ENCODE results near the gene RPTOR. TPM values are rescaled to one million over a fixed set of nuclear protein-coding genes. Genes with fewer than 3 reads are reported as not detected.

The RPTOR gene
- polyA plus RNA-seq, 1 donor, result 23.9 TPM

DNA sequence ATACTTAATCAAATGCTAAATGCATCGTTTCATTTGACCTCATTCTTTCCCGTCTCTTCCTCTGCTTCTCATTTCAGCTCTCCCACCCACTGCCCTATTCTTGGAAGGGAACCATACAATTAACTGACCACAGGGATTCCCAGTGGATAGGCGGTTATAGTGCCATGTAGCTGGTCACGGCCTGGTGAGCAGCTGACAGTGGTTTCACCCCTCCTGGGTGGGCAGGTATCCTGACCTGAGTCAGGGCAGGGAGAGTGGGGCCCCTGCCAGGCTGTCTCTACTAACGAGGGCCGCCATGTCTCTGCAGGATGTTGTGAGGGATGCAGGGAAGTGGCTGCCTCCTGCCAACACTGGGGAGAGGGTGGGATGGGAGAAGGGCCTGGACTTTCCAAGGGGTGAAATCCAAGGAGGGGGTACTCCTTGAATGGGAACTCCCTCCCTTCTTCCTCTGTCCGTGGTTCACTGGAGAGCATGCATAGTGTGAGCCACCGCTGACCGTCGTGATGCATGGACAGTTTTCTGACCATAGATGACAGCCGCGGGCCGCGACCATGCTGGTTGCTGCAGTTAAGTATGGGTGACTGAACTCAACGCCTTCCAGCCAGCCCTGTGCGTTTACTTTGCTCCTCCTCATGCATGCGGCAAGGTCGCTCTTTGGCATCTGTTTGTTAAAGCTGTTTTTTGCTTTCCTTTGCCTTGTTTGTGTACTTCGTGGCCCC lies 95.9 kb downstream of the RPTOR start:
- no peak for DNase-seq (ENCODE audit: low read depth)

DNA sequence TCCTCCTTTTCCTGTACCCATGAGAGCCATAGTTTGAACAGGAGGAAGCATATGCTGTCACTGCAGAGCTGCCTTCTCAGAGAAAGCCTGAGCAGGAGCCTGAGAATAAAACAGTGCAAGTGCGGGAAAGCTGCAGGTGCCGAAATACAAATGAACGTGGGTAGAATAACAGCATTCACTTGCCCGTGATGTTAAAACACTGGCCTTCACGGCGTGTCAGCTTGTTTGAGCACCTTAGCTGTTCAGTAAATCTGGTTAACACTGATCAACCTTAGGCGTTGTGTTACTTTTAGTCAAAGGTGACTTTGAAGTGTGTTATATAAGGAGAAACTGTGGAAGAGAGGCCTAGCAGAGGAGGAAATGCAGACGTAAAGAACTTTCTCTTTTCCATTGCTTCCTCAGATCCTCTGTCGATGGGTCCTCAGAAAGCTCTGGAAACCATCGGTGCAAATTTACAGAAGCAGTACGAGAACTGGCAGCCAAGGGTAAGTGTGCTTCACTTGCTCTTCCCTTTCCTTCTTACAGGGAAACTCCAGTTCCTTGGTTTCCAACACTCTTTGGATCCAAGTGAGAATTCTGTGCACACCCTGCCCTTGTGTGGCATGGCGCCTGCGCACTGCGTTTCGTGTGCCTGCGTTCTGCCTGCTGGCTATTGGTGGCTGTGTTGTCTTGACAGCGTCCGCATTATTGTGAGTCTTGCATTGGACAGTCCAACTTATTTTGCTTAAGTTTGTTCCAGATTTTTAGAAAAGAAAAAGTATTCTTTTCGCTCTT lies 98.9 kb downstream of the RPTOR start:
- DNase-seq (ENCODE audit: low read depth), result no peak

DNA sequence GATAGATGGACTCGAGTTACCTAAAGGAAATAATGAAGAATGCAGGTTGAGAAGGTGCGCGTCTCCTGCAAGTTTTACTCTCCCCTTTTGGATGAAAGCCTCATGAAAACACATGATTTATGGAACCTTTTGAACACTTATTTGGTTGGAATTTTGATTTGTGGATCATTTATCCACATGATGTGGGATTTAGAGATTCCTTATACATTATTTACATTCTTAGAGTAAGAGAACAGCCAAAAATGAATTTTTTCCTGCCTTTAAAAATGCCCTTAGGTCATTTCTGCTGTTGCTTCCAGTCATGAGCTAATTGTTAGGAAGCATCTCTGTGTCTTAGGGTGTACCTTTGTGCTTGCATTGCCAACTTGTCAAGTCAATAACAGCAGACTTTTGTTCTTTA lies 99.9 kb downstream of the RPTOR start:
- DNase-seq (ENCODE audit: low read depth), result no peak

DNA sequence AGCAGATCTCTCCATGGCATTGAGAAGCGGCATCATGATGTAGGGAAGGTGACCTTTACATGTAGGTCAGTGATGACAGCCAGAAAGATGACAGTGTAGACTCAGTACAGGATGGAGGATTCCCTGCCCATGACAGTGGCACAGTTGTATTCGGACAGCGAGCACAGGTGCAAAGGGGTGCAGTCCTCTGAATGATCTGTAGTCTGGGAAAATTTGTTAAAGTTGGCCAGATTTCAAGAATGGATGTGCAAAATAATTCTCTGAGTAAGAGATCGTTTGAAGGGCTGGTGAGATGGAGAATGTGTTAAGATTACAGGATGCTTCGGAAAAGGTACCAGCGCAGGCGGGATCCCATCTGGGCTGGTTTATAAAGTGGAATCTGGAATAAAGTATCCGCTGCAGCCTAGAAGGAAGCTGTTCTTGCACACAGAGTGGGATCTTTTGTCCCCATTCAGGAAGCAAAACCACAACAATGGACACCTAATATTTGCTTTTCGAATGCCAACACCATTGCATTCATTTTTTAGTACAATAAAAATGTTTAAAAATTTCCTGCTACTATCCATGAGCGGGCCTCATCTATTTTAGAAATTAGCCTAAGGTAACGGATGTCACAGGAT lies 101.2 kb downstream of the RPTOR start:
- no peak for DNase-seq (ENCODE audit: low read depth)

DNA sequence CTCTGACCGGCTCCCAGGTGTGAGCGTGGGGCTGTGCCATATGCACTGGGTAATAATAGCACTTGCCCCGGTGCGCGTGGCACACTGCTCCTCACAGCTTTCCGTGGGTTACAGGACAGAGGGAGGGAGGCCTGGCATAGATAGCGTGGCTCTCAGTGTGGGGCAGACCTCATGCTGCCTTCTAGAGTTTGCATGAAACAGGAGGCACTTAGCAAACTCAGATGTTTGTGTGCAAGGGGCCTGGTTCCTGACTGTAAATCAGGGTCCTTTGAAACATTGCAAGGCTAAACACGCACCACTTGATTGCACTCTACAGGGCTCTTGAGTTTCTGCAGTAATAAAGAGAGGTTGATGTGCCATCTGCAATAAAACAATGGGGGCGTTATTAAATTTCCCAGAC lies 101.7 kb downstream of the RPTOR start:
- DNase-seq (ENCODE audit: low read depth), result no peak

DNA sequence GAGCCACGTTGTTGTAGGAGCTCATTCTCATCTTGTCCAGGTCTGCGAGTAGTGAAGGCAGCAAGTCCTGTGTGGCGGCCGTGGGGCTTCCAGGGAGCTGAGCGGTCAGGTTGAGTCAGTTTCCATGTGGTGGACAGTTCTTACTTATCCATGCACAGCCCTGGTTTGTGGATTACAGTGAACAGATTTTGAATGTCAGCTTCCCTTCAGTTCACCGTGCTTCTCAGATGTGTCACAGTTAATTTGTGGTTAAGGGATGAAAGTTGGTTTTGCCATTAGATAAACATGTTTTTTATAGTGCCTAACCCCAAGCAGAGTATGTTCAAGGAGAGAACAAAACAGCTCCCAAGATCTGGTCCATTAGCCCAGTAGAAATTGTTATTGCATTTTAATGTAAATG lies 103.1 kb downstream of the RPTOR start:
- DNase-seq (ENCODE audit: low read depth), result no peak

DNA sequence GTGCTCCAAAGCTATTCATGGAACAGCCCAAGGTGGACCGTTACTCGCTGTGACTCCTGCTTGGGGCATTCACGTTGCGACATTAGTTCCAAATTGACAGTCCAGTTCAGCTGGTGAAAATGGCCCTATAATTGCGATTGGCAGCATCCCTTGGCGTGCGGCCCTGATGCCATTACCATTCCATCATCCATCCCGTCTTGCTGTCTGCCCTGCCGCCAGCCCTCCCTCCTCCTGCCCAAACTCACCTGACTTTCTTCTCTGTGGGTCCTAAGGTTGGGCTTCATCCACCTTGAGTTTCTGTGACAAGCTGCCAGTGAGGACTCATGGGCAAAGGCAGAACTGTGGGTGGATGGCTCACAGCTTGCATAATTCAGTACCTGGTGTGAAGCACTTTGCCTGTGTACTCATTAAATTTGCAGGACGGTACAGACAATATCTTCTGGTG lies 104.6 kb downstream of the RPTOR start:
- no peak for DNase-seq (ENCODE audit: low read depth)

DNA sequence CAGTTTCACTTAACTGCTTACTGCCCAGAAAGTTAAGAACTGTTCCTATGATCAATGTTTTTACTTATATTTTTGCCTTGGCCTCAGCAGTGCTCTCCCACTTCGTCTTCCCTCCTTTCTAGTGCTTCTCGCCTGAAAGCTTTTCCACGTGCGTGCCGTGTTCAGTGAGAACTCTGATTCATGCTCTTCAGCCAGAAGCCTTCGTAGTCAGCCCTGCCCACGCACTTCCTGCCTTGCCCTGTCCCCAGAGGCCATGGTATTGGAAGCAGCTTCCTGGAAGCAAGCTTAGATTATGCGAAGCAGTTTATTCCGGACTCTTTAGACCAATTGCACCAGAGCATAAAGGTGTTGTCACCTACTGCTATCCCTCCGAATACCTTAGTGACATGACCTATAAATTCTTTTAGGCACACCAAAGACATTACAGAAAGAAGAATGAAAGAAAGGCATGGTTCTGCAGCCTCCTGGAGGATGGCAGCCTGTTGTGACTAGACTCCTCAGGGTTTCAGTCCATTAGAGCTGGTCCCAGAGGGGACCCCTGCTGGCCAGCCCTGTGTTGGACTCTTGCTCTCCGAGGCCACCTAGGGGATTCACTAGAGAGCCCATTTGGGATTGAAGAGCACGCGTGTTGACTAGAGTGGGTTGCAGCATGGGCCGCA lies 105.2 kb downstream of the RPTOR start:
- DNase-seq (ENCODE audit: low read depth), result no peak

DNA sequence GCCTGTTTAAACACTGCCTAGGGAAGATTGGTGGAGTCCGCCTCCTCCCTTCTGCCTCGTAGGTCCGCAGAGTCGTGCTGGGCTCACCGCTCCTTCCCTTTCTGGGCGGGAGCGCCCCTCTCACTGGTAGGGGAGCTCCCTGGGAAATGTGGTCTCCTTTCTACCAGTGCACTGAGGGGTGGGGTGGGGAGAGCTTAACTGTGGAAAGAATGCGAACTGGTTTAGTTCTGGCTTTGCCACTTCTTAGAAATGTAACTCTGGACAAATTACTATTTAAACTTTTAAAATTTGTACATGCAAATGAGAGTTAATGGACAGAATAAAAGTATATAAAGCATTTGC lies 105.7 kb downstream of the RPTOR start:
- DNase-seq (ENCODE audit: low read depth), result no peak

DNA sequence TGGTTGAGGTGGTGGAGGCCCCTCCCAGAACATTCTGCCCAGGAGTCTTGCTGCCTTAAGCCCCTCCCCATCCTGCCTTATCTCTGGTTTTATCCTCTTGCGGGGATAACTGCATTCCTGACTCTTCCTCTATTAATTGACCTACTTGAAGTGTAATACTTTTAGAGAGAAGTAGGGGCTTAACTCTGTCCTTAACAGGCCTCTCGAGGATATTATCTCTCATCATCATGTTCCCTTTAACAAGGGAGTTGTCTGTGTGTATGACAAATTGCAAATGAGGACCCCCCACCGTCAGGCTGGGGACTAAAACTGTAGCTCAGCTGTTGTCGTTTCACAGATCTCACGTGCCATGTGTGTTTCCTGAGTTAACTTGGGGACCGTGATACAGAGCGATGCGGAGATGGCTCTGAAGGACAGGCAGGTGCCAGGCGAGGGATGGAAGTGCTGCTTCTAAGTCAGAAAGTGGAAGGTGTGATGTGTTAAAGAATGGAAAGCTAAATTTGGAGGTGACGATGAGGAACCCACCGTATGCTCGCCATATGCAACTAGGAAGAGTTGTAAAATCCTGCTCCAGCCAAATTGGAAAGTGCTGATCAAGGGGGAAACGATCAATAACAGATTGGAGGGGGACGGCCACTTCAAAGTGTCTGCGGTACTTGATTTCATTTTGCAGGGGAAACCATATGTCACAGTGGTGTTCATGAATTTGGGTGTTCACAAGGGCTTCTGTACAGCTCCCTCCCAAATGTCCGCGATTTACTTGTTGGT lies 106.3 kb downstream of the RPTOR start:
- no peak for DNase-seq (ENCODE audit: low read depth)

DNA sequence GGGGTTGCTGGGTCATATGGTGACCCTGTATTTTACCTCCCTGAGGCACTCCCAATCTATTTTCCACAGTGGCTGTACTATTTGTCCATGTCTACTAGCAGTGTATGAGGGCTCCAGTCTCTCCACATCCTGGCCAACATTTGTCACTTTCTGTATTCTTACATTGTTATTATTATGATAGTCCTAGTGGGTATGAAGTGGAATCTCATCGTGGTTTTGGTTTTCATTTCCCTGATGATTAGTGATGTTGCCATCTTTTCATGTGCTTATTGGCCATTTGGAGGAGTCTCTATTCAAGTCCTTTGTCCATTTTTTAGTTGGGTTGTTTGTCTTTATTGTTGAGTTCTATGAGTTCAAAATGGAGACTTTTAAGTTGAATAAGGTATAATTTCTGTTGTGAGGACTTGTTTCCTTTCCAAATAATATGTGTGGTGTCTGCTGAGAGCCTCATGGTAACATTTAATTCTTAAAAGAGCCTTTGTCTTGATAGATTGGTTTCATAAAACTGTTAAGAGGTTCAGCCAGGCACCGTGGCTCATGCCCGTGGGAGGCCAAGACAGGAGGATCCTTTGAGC lies 108.2 kb downstream of the RPTOR start:
- DNase-seq (ENCODE audit: low read depth), result no peak

DNA sequence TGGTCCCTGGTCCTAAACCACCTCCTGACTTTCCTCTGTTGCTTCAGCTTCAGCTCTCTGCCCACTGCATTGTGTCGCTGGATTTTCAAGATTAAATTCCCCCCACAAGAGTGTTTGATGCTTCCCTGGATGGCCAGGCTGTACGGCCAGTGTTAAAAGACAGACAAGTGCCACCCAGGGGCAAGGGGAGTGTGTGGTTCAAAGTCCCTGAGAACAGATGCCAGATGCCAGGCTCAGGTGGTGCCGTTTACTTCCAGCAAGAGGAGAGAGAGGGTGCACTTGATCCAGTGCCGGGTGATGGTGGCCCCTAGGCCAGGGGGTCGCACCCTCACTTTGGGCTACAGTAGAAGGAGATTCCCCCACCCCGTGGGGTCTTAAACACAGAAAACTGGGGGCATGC lies 109.2 kb downstream of the RPTOR start:
- DNase-seq (ENCODE audit: low read depth), result no peak

DNA sequence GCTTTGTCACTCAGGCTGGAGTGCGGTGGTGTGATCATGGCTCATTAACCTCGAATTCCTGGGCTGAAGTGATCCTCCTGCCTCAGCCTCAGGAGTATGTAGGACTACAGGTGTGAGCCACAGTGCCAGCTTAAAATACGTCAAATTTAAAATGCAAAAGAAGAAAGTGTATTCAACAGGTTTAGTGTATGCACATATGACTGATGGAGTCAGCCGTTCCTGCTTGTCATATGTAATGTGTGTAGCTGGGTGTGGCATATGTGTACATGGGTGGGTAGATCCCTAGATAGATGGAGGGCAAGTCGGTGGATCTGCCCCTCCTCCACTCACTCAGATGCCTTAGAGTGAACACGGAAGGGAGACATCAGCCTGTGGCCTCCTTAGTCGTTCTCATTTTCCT lies 111.0 kb downstream of the RPTOR start:
- DNase-seq (ENCODE audit: low read depth), result no peak

DNA sequence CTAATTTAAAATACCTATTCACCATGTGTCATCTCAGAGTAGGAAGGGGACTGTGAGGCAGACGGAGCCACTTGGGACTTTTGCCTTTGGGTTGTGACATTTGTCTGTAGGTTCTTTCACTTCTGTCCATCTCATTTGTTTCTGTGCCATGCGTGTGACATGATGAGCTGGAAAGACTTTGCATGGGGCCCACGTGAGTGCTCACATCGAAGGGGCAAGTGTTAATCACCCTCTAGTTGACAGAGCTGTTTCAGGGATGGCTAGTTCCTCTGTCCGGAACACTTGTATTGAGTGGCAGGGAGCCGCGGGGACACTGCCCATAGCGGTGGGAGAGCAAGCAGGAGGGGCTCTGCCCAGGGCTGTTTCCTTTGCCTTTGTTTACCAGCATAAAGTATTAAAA lies 112.0 kb downstream of the RPTOR start:
- DNase-seq (ENCODE audit: low read depth), result no peak

DNA sequence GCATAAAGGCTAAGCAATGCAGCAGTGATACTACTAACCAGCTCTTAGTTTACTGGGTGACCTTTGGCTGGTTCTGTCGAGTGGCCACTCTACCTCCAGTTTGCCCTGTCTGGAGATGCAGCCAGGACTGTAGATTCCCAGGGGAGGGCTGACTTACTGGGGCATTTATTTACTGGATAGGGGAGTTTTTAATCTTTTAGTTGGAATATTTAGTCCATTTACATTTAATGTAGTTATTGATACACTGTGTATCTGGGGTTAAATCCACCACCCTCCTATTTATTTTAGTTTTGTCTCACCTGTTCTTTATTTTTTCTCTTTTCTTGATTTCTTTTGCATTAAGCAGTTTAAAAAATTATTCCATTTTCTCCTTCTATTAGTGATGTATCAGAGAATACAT lies 112.9 kb downstream of the RPTOR start:
- DNase-seq (ENCODE audit: low read depth), result no peak

DNA sequence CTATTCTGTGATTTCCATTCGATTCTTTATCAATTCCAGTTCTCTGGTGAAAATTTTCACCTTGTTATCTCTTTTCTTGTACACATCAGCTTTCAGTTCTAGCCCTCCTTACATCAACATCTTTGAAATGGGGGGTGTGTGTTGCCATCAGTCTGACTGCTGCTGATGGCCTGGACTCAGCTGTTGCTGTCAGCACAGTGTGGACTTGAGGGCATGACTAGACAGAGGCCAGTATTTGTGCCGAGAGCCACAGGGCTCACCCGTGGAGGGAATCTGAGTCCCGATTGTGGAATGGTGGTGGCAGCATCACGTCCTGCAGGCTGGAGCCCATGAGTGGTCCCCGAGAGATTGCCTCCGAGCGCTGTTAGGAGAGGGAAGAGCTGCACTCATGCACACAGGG lies 114.2 kb downstream of the RPTOR start:
- DNase-seq (ENCODE audit: low read depth), result no peak

DNA sequence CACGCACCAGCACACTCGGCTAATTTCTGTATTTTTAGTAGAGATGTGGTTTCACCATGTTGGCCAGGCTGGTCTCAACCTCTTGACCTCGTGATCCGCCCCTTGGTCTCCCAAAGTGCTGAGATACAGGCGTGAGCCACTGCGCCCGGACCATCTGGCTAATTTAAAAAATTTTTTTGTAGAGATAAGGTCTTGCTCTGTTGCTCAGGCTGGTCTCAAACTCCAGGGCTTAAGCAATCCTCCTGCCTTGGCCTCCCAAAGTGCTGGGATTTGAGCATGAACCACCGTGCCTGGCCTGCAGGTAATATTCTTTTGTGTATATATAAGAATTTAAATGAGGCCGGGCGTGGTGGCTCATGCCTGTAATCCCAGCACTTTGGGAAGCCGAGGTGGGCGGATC lies 115.0 kb downstream of the RPTOR start:
- DNase-seq (ENCODE audit: low read depth), result no peak

DNA sequence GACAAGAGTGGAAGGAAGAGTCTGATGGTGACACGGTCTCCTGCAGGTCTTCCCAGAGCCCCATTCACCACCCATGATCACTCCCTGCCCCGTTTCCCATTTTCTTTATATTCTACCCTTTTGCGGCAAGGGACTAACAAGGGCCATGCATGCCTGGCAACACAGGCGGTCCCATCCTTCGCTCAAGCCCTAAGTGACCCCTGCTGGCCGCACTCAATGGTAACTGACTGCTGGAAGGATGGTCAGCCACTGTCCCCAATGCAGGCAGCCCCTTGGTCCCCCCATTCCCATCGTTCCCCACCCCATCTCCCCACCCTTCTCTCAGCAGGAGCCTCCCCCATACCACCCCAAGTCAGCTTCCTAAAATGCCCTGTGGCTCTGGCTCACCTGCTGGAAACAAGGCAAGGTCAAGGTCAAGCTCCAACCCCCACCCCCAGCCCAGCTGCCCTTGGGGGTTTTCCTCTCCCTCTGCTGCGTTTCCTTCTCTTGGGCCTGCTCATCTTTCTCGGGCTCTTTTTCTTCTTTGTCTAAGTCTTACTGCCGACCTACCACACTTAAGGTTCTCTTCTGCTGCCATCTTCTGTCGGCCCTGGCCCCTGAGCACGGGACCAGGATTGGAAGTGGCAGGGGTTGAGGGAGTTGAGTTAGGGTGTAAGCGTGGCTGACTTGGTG lies 116.0 kb downstream of the RPTOR start:
- no peak for DNase-seq (ENCODE audit: low read depth)

DNA sequence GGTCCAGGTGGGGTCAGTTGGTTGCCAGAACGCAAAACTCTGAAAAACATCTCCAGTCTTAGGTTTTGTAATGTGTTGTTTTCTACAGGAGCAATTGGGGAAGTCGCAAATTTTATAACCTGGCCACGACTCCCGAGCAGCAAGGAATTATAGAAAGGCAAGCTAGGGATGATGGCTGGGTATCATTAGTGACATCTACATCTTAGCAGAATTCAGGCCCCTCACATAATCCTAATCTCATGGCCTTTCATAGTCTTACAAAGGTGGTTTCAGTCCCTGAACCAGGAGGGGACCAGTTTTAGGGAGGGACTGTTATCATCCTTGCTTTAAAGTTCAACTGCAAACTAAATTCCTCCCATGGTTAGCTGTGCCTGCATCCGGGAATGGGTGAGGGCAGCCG lies 117.9 kb downstream of the RPTOR start:
- no peak for DNase-seq (ENCODE audit: low read depth)

DNA sequence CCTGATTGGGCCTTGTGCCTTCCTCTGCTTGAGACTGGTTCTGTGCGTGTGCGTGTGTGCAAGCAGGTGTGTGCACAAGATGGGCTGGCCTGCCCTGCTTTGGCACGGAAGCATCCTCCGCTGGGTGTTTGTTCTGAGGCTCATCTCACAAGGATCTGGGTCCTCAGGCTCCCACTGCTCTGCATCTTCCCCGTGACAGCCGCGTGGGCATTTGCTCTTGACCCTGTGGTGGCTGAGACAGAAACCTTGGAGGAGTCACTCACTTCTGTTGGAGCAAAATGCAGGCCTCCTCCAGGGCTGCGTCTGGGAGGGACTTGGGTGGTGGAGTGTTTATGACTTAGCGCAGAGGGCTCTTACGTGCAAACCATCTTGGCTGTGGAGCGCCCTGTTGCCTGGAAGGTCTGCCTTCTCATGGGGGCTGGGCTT lies 119.2 kb downstream of the RPTOR start:
- DNase-seq (ENCODE audit: low read depth), result no peak
